K562 (cell line): ENCODE measurements around the gene PCDHA3. TPM values are rescaled to one million over a fixed set of nuclear protein-coding genes. Genes with fewer than 3 reads are reported as not detected.
"Not testable (repeated sequence)": the region's sequence is repeated elsewhere in the genome, so short reads cannot be mapped to it uniquely, and the experiment has no call there.

Source experiments
- ATAC-seq: fragments of 200-7000 bp; cut with Tn5 transposase; 3 replicates; pipeline ENCODE4 v1.9.1; 2020; ENCODE audit warnings: moderate library complexity
- BruUV-seq: library from RNA; stranded (reverse); fragments of 400-500 nt; replicated peaks from 2 replicates; lab custom pipeline; 2021; lab: Mats Ljungman, UMichigan
- CTCF ChIA-PET: fragments of 300-600 bp; formaldehyde crosslinking; extraction: SDS; loops from one replicate; lab custom pipeline; 2021; ENCODE audit warnings: low intra/inter-chr PET ratio; lab: Yijun Ruan, JAX
- POLR2A ChIA-PET: fragments of 300-600, 350-650 bp; sonication (Branson Sonifier 250); formaldehyde crosslinking; extraction: SDS; loops from one replicate; lab custom pipeline; 2021; ENCODE audit warnings: antibody characterized with exemption, inconsistent platforms; lab: Yijun Ruan, JAX
- DNase-seq, 4 experiments: peaks; one replicate each; pipeline versions ENCODE4 v3.0.0 to v3.0.0-alpha.2; 2011 to 2018; ENCODE audit warnings: low spot score in 3 of 4, mixed read lengths in 3 of 4; ENCODE audit errors: extremely low read depth in 1 of 4
- FAIRE-seq: peaks from 2 replicates; lab custom pipeline; 2011; peaks lifted over from hg19 to GRCh38; lab: Jason Lieb, UNC
- H2AFZ ChIP-seq: 2 replicates; pipeline ENCODE4 v1.6.0; 2011; ENCODE audit warnings: low read depth, low read length, control low read depth, inconsistent platforms
- H3K27ac ChIP-seq: fragments of 200-600 bp; 3 replicates; pipeline ENCODE4 v1.8.0; 2011; ENCODE audit warnings: low read depth, mild to moderate bottlenecking, control low read depth, inconsistent platforms, low read length, moderate library complexity, mixed read lengths; ENCODE audit errors: extremely low read depth
- H3K27me3 ChIP-seq, 2 experiments: fragments of 300-600 bp in 1 of 2; 2 replicates in 1 of 2; 3 replicates in 1 of 2; pipeline versions ENCODE4 v1.6.0 to v1.8.0; 2011; ENCODE audit warnings: inconsistent platforms in 2 of 2, low read length in 2 of 2, mild to moderate bottlenecking in 1 of 2, mixed read lengths in 1 of 2, moderate library complexity in 1 of 2; ENCODE audit not compliant: control insufficient read depth in 2 of 2, insufficient read depth in 2 of 2
- H3K36me3 ChIP-seq: fragments of 300-600 bp; 3 replicates; pipeline ENCODE4 v1.8.0; 2011; ENCODE audit warnings: mild to moderate bottlenecking, low read length, inconsistent platforms; ENCODE audit not compliant: control insufficient read depth, insufficient read depth
- H3K4me1 ChIP-seq, 2 experiments: fragments of 200-600 bp in 1 of 2; replicated peaks in 1 of 2; 2 replicates in 1 of 2; 3 replicates in 1 of 2; pipeline versions ENCODE4 v1.5.1 to v1.8.0; 2011; ENCODE audit warnings: inconsistent platforms in 2 of 2, low read length in 2 of 2, mild to moderate bottlenecking in 1 of 2, mixed read lengths in 1 of 2, moderate library complexity in 1 of 2; ENCODE audit not compliant: control insufficient read depth in 2 of 2, insufficient read depth in 2 of 2
- H3K4me2 ChIP-seq: 2 replicates; pipeline ENCODE4 v1.6.1; 2011; ENCODE audit warnings: low read length, control low read depth, inconsistent platforms, mixed read lengths; ENCODE audit not compliant: insufficient read depth
- H3K4me3 ChIP-seq: fragments of 200-600 bp; sonication (generic), shearing (Covaris generic); 2 replicates; pipeline ENCODE4 v1.5.1; 2016; ENCODE audit warnings: control low read depth, inconsistent platforms
- H3K79me2 ChIP-seq: fragments of 200-600 bp; 3 replicates; pipeline ENCODE4 v1.8.0; 2011; ENCODE audit warnings: low read length, inconsistent platforms; ENCODE audit not compliant: control insufficient read depth, insufficient read depth
- H3K9ac ChIP-seq, 2 experiments: 2 replicates each; pipeline versions ENCODE4 v1.6.0 to v1.6.1; 2011; ENCODE audit warnings: low read depth in 2 of 2, low read length in 2 of 2, control low read depth in 1 of 2, inconsistent platforms in 1 of 2, mild to moderate bottlenecking in 1 of 2, mixed read lengths in 1 of 2; ENCODE audit not compliant: insufficient read depth in 1 of 2
- H3K9me1 ChIP-seq: one replicate; pipeline ENCODE4 v1.6.0; 2011; ENCODE audit warnings: inconsistent platforms, mild to moderate bottlenecking, low read length, moderate library complexity; ENCODE audit not compliant: control insufficient read depth, insufficient read depth
- H3K9me3 ChIP-seq: replicated peaks from 2 replicates; pipeline ENCODE4 v1.5.1; 2011; ENCODE audit warnings: low read depth, low read length, inconsistent platforms; ENCODE audit not compliant: control insufficient read depth, insufficient read depth
- H4K20me1 ChIP-seq: replicated peaks from 2 replicates; pipeline ENCODE4 v1.6.1; 2011; ENCODE audit warnings: low read length, inconsistent platforms, mixed read lengths; ENCODE audit not compliant: control insufficient read depth, insufficient read depth
- CBX1 ChIP-seq: sonication (generic); IDR thresholded peaks from 2 replicates; pipeline ENCODE4 v1.6.1; 2016; ENCODE audit warnings: antibody characterized with exemption, low read depth, mild to moderate bottlenecking
- HNRNPH1 ChIP-seq: fragments of 200-400 bp; formaldehyde crosslinking; optimal IDR thresholded peaks from 2 replicates; pipeline ENCODE3; 2017; ENCODE audit warnings: low read depth, mild to moderate bottlenecking, low read length, moderate library complexity
- IRF2 ChIP-seq: sonication (generic); formaldehyde crosslinking; IDR thresholded peaks from 2 replicates; pipeline ENCODE4 v1.8.1; 2022; ENCODE audit warnings: mild to moderate bottlenecking, missing genetic modification reagents
- MXD1 ChIP-seq: fragments of 250-450 bp; sonication (Bioruptor Pico); IDR thresholded peaks from 2 replicates; pipeline ENCODE4 v1.8.0; 2021; ENCODE audit warnings: borderline replicate concordance, mild to moderate bottlenecking, moderate library complexity; ENCODE audit not compliant: poor library complexity, severe bottlenecking
- NCOA2 ChIP-seq, 2 experiments: fragments of 450-650 bp; IDR thresholded peaks; 2 replicates each; pipeline ENCODE4 v1.6.1; 2018; ENCODE audit warnings: mild to moderate bottlenecking in 2 of 2, moderate library complexity in 1 of 2; ENCODE audit not compliant: partially characterized antibody in 2 of 2
- RERE ChIP-seq: sonication (generic); formaldehyde crosslinking; IDR thresholded peaks from 2 replicates; pipeline ENCODE4 v1.8.0; 2023; ENCODE audit warnings: missing genetic modification reagents, mild to moderate bottlenecking, borderline replicate concordance
- SMAD4 ChIP-seq: fragments of 250-450 bp; sonication (Bioruptor Pico); conservative IDR thresholded peaks from 2 replicates; pipeline ENCODE4 v1.8.0; 2021; ENCODE audit warnings: inconsistent platforms, mild to moderate bottlenecking, moderate library complexity
- STAT5B ChIP-seq: fragments of 250-450 bp; sonication (Bioruptor Pico); IDR thresholded peaks from 2 replicates; pipeline ENCODE4 v1.8.0; 2021; ENCODE audit warnings: mild to moderate bottlenecking, inconsistent platforms
- USF1 ChIP-seq: sonication (generic); formaldehyde crosslinking; IDR thresholded peaks from 2 replicates; pipeline ENCODE4 v1.9.0; 2022; ENCODE audit warnings: mild to moderate bottlenecking, missing genetic modification reagents
- WGBS: fragments of 100-300 bp; shearing (Covaris generic); methylation state at CpG from one replicate; pipeline ENCODE4 v1.1.6; 2016; ENCODE audit warnings: low coverage, mixed read lengths; ENCODE audit not compliant: insufficient coverage; ENCODE audit errors: missing lambda C conversion rate; 5-methylcytosine and 5-hydroxymethylcytosine counted together
- in situ Hi-C: fragments of 300-500 bp; cut with MboI; formaldehyde crosslinking; loops from 4 replicates; pipeline ENCODE4 v1.15.0; 2018; ENCODE audit warnings: inconsistent platforms, mixed read lengths
- intact Hi-C: fragments of 100-400 bp; cut with micrococcal nuclease; formaldehyde crosslinking; loops from 2 replicates; pipeline ENCODE4 v1.14.2; 2022
- polyA plus RNA-seq, 8 experiments: library from polyadenylated mRNA; depleted of rRNA in 4 of 8; stranded (reverse) in 5 of 8; unstranded in 3 of 8; fragments of >200 nt; fragmentation: Nextera tagmentation in 2 of 8; fragmentation: Illumina TruSeq in 1 of 8; extraction: Ambion mirVana in 2 of 8; extraction: Trizol in 1 of 8; gene quantifications; 2 replicates each; pipeline versions ENCODE4 v1.2.1 to v1.2.3, GENCODE V29; 2011 to 2014; ENCODE audit warnings: inconsistent platforms in 1 of 8, missing spikeins in 1 of 8
- total RNA-seq, 7 experiments: library from RNA; depleted of rRNA in 6 of 7; stranded (reverse); fragments of >200 nt in 6 of 7; fragmentation: Illumina TruSeq in 2 of 7; extraction: Trizol in 2 of 7; gene quantifications; 2 replicates each; pipeline versions ENCODE4 v1.2.1 to v1.2.3, GENCODE V29; 2011 to 2021; ENCODE audit warnings: low replicate concordance in 1 of 7

PCDHA3 gene
- total and polyA plus RNA-seq, 9 of the 15 experiments (the other 6 are each of a cell fraction or from before 2014, with no cell fraction given) = not detected

- peaks cover 0 to 16% of the 10 kb centered on the region in 2 experiments; a peak in 2 of 5 replicates for H3K4me1 ChIP-seq
- CTCF ChIA-PET, H3K9ac ChIP-seq, in situ Hi-C loops, H3K27ac ChIP-seq, H3K27me3 ChIP-seq, H3K9me1 ChIP-seq, H4K20me1 ChIP-seq, POLR2A ChIA-PET, H3K36me3 ChIP-seq, H3K9me3 ChIP-seq, ATAC-seq, intact Hi-C loops, DNase-seq, H2AFZ ChIP-seq, H3K79me2 ChIP-seq, H3K4me3 ChIP-seq, BruUV-seq, FAIRE-seq, H3K4me2 ChIP-seq: not testable (repeated sequence)
- 33% methylated on average over 38 of the region's 48 CpGs for WGBS
These were observed 22.1 kb downstream of the PCDHA3 start for GRCh38 chr5:140822969-140823368.

GRCh38 chr5:140823475-140823874 lies 22.6 kb downstream of the PCDHA3 start:
- Histone ChIP-seq H3K9me1 (no peaks in the 10 kb centered on the region), H3K9me3 (no peaks in the 10 kb centered on the region; the same call in 1 of the 2 replicates), H4K20me1 (no peaks in the 10 kb centered on the region), H3K4me2 (no peak overlapping the region), H3K4me1 (peaks cover 0 to 17% of the 10 kb centered on the region in 2 experiments; a peak in 2 of 5 replicates), H3K27me3 (no peaks in the 10 kb centered on the region), H3K9ac (no peak overlapping the region), H3K36me3 (no peaks in the 10 kb centered on the region), H3K4me3 (no peak overlapping the region), H3K27ac (no peak overlapping the region), H3K79me2 (no peaks in the 10 kb centered on the region), H2AFZ (no peak overlapping the region)
- in situ Hi-C loops = no loop called here
- FAIRE-seq = no peak
- CTCF ChIA-PET = no interaction called here
- intact Hi-C loops = no loop called here
- DNase-seq = no peak
- BruUV-seq = no TSS peak
- POLR2A ChIA-PET = no interaction called here
- no peak for ATAC-seq
- 20% methylated on average over 38 of the region's 38 CpGs for WGBS
- TF ChIP-seq NCOA2 (IDR thresholded peaks at IDR 0.05; ENCODE audit: partially characterized antibody in 2 of 2) = no peak
- no peak for TF ChIP-seq HNRNPH1
- no peak for TF ChIP-seq SMAD4 (CRISPR knock-in tag)
- TF ChIP-seq RERE = no peak
- TF ChIP-seq CBX1 = no peak
- no peak for TF ChIP-seq MXD1 (CRISPR knock-in tag)
- no peak for TF ChIP-seq STAT5B (CRISPR knock-in tag)
- TF ChIP-seq IRF2 = no peak
- no peak for TF ChIP-seq USF1
